Spinal cord (tissue), 10 donors: ENCODE data around the gene RAD54L. TPM values are rescaled to one million over a fixed set of nuclear protein-coding genes. Genes with fewer than 3 reads are reported as not detected.
"Not testable (repeated sequence)": the region's sequence is repeated elsewhere in the genome, so short reads cannot be mapped to it uniquely, and the experiment has no call there.

Experiments
- DNase-seq, 6 donors: peaks; one replicate each; pipeline versions ENCODE4 v3.0.0 to v3.0.0-alpha.2; 2013 to 2015; ENCODE audit warnings: low spot score in 6 of 6, low read depth in 4 of 6
- H3K27ac ChIP-seq: one replicate; pipeline ENCODE4 v1.5.1; 2013; ENCODE audit warnings: low read depth, low read length, control low read depth
- H3K27me3 ChIP-seq: one replicate; pipeline ENCODE4 v1.6.1; 2013; ENCODE audit warnings: low read length; ENCODE audit not compliant: control insufficient read depth, insufficient read depth
- H3K36me3 ChIP-seq: one replicate; pipeline ENCODE4 v1.6.1; 2013; ENCODE audit warnings: low read length; ENCODE audit not compliant: control insufficient read depth, insufficient read depth
- H3K4me1 ChIP-seq: one replicate; pipeline ENCODE4 v1.6.1; 2013; ENCODE audit warnings: low read length; ENCODE audit not compliant: control insufficient read depth, insufficient read depth
- H3K4me3 ChIP-seq: one replicate; pipeline ENCODE4 v1.5.1; 2013; ENCODE audit warnings: low read depth, low read length, control low read depth
- H3K9me3 ChIP-seq: one replicate; pipeline ENCODE4 v1.6.1; 2013; ENCODE audit warnings: low read length; ENCODE audit not compliant: control insufficient read depth, insufficient read depth
- WGBS: methylation state at CpG from one replicate; pipeline ENCODE4 v1.1.5; 2013; ENCODE audit warnings: missing lambda C conversion rate; ENCODE audit not compliant: insufficient coverage; 5-methylcytosine and 5-hydroxymethylcytosine counted together
- polyA plus RNA-seq, 2 donors: library from polyadenylated mRNA; unstranded; fragments of 120-200 nt; gene quantifications; one replicate each; pipeline ENCODE4 v1.2.1, GENCODE V29; 2013; ENCODE audit not compliant: insufficient read length in 2 of 2
- total RNA-seq, 2 donors: library from RNA; depleted of rRNA in 1 of 2; stranded (reverse); fragments of 120-200 nt in 1 of 2; fragments of >200 nt in 1 of 2; gene quantifications; one replicate each; pipeline versions ENCODE4 v1.2.3 to v1.2.4, GENCODE V29; 2013 to 2014
- donor health status: healthy.

RAD54L gene
- total and polyA plus RNA-seq, 4 donors = 2.9 to 8.5 (median 6.1) TPM

- WGBS = no CpG with 5 or more reads among the region's 4 CpGs
Measured at GRCh38 chr1:46236882-46237281, 10.7 kb upstream of the RAD54L start.

GRCh38 chr1:46238865-46239264, 8.7 kb upstream of the RAD54L start:
- not testable (repeated sequence) for H3K27me3 ChIP-seq, H3K36me3 ChIP-seq, H3K4me1 ChIP-seq, H3K4me3 ChIP-seq, DNase-seq, H3K27ac ChIP-seq, H3K9me3 ChIP-seq
- no CpG with 5 or more reads among the region's 1 CpG for WGBS

More at GRCh38 chr1:46236882-46237281, 10.7 kb upstream of the RAD54L start:
- Histone ChIP-seq H3K27ac (no peak overlapping the region), H3K4me3 (no peak overlapping the region), H3K4me1 (no peaks in the 10 kb centered on the region), H3K9me3 (peaks cover 3% of the 10 kb centered on the region), H3K27me3 (no peaks in the 10 kb centered on the region), H3K36me3 (no peaks in the 10 kb centered on the region)
- no peak for DNase-seq

GRCh38 chr1:46241733-46242132, 5.8 kb upstream of the RAD54L start:
- not testable (repeated sequence) for H3K4me1 ChIP-seq, H3K36me3 ChIP-seq, H3K27me3 ChIP-seq, H3K9me3 ChIP-seq, DNase-seq, H3K27ac ChIP-seq, H3K4me3 ChIP-seq
- WGBS = no CpG with 5 or more reads among the region's 38 CpGs

DNA sequence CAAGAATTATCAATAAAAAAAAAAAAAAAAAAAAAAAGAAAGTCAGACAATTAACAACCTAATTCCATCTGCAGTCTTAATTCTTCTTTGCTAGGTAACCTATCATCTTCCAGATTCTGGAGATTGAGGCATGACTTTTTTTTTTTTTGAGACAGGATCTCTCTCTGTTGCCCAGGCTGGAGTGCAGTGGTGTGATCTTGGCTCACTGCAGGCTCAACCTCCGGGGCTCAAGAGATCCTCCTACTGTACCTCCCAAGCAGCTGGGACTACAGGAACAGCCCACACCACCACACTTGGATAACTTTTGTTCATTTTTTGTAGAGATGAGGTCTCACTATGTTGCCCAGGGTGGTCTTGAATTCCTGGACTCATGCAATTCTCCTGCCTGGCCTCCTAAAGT, 4.6 kb upstream of the RAD54L start:
- no peaks in the 10 kb centered on the region for H3K36me3 ChIP-seq
- H3K9me3 ChIP-seq = no peaks in the 10 kb centered on the region
- H3K4me3 ChIP-seq = no peak overlapping the region
- H3K27ac ChIP-seq = no peak overlapping the region
- DNase-seq = no peak
- no peaks in the 10 kb centered on the region for H3K27me3 ChIP-seq
- no CpG with 5 or more reads among the region's 1 CpG for WGBS
- H3K4me1 ChIP-seq = peaks cover 9% of the 10 kb centered on the region

GRCh38 chr1:46243831-46244230, 3.7 kb upstream of the RAD54L start:
- no CpG with 5 or more reads among the region's 3 CpGs for WGBS
- H3K27me3 ChIP-seq, DNase-seq, H3K27ac ChIP-seq, H3K9me3 ChIP-seq, H3K36me3 ChIP-seq, H3K4me3 ChIP-seq: not testable (repeated sequence)
- H3K4me1 ChIP-seq = peaks cover 15% of the 10 kb centered on the region

- H3K9me3 ChIP-seq = no peaks in the 10 kb centered on the region
- WGBS = 80% methylated on average over 2 of the region's 3 CpGs
- DNase-seq = peak in 1 of 6 donors; percentile 30
Measured at GRCh38 chr1:46244656-46245371, 2.7 kb upstream of the RAD54L start.

DNA sequence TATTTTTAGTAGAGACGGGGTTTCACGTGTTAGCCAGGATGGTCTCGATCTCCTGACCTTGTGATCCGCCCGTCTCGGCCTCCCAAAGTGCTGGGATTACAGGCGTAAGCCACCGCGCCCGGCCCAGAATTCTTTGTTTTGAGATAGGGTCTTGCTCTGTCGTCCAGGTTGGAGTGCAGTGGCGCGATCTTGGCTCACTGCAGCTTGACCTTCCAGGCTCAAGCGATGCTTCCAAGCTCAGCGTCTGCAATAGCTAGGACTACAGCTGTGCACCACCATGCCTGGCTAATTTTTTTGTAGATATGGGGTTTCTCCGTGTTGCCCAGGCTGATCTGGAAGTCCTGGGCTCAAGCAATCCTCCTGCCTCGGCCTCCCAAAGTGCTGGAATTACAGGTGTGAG, 1.4 kb upstream of the RAD54L start:
- WGBS = 96% methylated on average over 15 of the region's 17 CpGs

More at GRCh38 chr1:46244656-46245371, 2.7 kb upstream of the RAD54L start:
- no peak overlapping the region for H3K27ac ChIP-seq
- no peaks in the 10 kb centered on the region for H3K27me3 ChIP-seq
- H3K4me3 ChIP-seq = no peak overlapping the region
- no peaks in the 10 kb centered on the region for H3K36me3 ChIP-seq
- peaks cover 15% of the 10 kb centered on the region for H3K4me1 ChIP-seq

DNA sequence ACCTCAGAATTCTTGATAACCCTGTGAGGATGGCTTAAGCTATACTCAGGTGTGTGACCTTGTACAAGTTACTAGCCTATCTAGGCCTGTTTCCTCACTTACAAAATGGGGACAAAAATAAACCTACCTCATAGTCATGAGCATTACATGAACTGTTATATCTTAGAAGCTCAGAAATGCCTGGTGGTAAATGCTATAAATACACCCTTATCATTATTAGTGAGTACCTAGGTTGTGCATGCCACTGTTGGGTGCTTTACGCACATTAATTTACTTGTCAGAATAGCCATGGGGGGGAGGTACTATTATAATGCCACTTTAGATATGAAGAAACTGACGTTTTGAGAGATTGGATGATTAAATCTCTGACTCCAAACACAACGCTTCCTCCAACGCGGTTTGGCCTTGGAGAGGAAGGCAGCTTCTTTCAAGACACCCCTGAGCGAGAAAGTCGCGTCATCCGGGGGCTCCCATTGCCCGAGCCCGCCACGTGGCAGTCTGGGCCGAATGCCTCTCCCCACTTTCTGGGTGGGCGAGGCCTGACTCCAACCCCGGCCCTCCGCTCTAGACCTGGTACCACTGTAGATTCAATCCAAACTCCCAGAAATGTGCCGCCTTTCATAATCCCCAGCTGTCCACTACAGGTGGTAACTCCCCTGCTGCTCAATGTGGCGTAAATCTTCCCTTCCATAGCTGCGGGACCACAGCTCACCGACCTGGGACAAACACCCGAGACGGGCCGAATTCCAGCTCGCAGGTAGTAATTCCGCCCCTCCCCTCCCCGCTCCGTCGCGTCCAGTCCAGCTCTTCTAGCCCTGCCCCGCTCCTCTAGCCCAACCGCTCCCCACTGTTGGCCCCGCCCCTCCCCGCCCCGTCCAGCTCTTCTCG, 771 bp upstream of the RAD54L start:
- Histone ChIP-seq H3K27ac (peak overlapping the region; percentile 74), H3K9me3 (no peaks in the 10 kb centered on the region), H3K27me3 (no peaks in the 10 kb centered on the region), H3K4me3 (peak overlapping the region; percentile 70), H3K36me3 (no peaks in the 10 kb centered on the region), H3K4me1 (peaks cover 15% of the 10 kb centered on the region)
- whole genome bisulfite sequencing = under 1% methylated on average over 22 of the region's 35 CpGs
- peak in 3 of 6 donors; percentile 8 to 61 (median 20) for DNase-seq

More for the DNA sequence above, 1.4 kb upstream of the RAD54L start:
- H3K27ac ChIP-seq, DNase-seq, H3K36me3 ChIP-seq, H3K4me3 ChIP-seq, H3K27me3 ChIP-seq, H3K9me3 ChIP-seq: not testable (repeated sequence)
- peaks cover 15% of the 10 kb centered on the region for H3K4me1 ChIP-seq

- Histone ChIP-seq H3K4me1 (peaks cover 15% of the 10 kb centered on the region), H3K36me3 (no peaks in the 10 kb centered on the region), H3K27me3 (no peaks in the 10 kb centered on the region), H3K9me3 (no peaks in the 10 kb centered on the region), H3K4me3 (peak overlapping the region; percentile 78), H3K27ac (no peak overlapping the region)
- WGBS = 0% methylated on average over 6 of the region's 7 CpGs
- DNase-seq = peak in 1 of 6 donors; percentile 26
Measured at GRCh38 chr1:46248122-46248920, 758 bp downstream of the RAD54L start.
